Body of pancreas (tissue), 4 donors: ENCODE results near the gene RANBP17.

Experiments used
- POLR2A ChIP-seq, 3 donors: fragments of 450-650 bp; IDR thresholded peaks; one replicate each; pipeline ENCODE4 v1.6.1; 2016; ENCODE audit warnings: antibody characterized with exemption in 3 of 3, mild to moderate bottlenecking in 2 of 3
- TF ChIP-seq, protein P1 (sequence below), 7 experiments: fragments of 450-650 bp in 4 of 7; fragments of 200-600 bp in 3 of 7; sonication (generic) in 3 of 7; IDR thresholded peaks; one replicate each; pipeline ENCODE4 v1.5.1; 2016 to 2019; ENCODE audit warnings: antibody characterized with exemption in 7 of 7

DNA sequence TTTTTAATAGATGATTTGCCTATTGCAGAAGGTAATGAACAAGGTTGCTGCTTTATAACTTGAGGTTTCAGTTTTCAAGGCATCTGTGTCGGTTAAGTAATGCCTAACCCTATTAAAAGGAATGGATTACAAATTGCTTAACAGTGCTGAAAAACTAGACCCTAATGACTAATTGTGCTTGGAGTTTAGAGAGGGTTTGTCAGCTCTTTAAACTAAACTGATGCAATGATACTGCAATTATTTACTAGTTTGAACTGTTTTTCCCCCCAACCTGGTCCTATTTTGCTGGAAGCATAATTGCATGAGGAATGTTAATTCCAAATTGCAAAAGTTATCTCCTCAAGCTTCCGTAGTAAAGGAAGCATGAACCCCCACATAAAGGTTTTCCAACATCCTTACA, 407.9 kb downstream of the RANBP17 start:
- TF ChIP-seq, protein P1, sequence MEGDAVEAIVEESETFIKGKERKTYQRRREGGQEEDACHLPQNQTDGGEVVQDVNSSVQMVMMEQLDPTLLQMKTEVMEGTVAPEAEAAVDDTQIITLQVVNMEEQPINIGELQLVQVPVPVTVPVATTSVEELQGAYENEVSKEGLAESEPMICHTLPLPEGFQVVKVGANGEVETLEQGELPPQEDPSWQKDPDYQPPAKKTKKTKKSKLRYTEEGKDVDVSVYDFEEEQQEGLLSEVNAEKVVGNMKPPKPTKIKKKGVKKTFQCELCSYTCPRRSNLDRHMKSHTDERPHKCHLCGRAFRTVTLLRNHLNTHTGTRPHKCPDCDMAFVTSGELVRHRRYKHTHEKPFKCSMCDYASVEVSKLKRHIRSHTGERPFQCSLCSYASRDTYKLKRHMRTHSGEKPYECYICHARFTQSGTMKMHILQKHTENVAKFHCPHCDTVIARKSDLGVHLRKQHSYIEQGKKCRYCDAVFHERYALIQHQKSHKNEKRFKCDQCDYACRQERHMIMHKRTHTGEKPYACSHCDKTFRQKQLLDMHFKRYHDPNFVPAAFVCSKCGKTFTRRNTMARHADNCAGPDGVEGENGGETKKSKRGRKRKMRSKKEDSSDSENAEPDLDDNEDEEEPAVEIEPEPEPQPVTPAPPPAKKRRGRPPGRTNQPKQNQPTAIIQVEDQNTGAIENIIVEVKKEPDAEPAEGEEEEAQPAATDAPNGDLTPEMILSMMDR (IDR thresholded peaks at IDR 0.05), result no peak
- TF ChIP-seq POLR2A (IDR thresholded peaks at IDR 0.05), result no peak
